A204.1 (cell line): ENCODE results near the gene TSPAN32.
"Not testable (repeated sequence)": the region's sequence is repeated elsewhere in the genome, so short reads cannot be mapped to it uniquely, and the experiment has no call there.

Experiments
- FAIRE-seq: peaks from 2 replicates; lab custom pipeline; 2012; peaks lifted over from hg19 to GRCh38; lab: Jason Lieb, UNC

TSPAN32 gene

DNA sequence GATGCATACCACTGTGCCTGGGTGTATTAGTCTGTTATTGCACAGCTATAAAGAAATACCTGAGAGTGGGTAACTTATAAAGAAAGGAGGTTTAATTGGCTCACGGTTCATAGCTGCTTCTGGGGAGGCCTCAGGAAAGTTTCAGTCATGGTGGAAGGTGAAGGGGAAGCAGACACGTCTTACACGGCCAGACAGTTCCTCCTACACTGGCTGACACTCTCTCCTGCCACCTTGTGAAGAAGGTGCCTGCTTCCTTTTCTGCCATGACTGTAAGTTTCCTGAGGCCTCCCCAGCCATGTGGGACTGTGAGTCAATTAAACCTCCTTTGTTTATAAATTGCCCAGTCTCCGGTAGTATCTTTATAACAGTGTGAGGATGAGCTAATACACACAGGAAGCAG is 41.7 kb downstream of the TSPAN32 start:
- FAIRE-seq = no peak

DNA sequence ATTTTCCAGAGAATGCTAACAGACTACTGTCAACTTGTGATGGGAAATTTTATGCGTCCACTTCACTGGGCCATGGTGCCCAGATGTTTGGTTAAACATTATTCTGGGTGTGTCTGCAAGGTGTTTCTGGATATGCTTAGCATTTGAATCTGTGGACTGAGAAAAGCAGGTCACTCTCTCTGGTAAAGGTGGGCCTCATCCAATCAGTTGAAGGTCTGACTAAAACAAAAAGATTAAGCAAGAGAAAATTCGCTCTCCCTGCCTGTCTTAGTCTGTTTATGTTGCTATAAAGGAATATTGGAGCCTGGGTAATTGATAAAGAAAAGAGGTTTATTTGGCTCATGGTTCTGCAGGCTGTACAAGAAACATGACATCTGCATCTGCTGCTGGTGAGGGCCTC is 43.2 kb downstream of the TSPAN32 start:
- FAIRE-seq = no peak

DNA sequence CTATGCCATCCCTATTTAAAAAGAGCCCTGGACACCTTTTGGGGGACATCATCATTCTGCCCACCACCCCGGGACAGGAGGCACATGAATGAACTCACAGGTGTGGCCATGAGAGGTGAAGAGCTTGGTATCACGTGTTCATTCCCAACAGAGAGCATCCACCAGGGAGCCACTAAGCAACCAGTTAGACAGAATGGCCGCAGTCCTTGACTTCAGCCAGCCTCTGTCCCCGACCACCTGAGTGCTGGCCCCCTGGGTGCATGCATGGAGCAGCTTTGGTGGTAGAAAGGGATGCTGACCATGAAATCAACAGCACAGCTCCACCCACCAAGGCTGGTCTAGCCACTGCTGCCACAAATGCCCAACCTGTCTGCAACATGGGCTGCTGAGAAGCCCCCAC is 44.2 kb downstream of the TSPAN32 start:
- FAIRE-seq = no peak

DNA sequence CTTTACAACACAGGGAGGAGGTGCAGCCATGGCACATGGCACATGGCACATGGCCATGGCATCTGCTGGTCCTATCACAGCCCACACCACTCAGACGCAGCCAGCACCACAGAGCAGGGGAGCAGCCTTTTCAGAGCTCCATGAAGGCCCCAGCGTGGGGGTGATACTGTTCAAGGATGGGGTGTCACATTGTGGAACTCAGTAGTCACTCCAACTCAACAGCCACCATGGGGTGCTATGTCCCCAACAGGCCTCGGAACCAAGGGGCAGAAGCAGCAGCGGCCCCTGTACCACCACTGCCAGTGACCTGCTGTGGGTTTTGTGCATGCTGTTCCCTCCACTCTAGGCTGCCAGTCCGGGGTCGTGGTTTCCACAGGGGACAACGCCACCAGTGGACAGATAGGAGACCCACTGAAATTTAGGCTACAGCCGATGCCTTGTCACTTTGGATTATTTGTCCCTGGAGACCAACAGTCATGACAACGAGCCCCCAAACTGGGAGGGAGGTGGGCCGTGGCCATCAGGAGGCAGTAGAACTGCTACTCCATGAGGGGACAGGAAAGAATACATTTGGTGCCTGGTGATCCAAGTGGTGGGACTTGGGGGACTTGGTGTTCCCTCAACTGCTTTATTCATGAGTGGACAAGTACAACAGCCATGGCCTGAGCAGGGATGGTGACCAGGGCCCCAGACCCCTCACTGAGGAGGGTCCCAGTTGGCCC is 44.9 kb downstream of the TSPAN32 start:
- FAIRE-seq = no peak

DNA sequence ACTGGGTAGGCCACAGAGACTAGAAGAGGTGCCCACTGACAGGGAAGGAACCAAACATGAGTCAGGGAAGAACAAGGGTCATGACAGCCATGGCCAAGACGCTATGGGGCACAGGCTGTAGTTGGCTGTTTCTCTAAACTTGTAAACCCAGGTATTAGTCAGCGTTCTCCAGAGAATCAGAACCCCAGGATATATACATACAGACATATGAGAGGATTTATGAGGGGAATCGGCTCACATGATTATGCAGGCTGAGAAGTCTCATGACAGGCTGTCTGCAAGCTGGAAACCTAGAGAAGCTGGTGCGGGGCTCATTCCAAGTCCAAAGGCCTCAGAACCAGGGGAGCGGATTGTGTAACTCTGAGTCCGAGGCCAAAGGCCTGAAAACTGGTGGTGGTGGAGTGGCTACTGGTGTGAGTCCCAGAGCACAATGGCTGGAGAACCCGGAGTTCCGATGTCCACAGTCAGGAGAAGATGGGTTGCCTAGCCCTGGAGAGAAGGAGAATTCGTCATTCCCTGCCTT is 45.6 kb downstream of the TSPAN32 start:
- no peak for FAIRE-seq

- no peak for FAIRE-seq
These were observed 47.2 kb downstream of the TSPAN32 start for GRCh38 chr11:2348986-2349385.

DNA sequence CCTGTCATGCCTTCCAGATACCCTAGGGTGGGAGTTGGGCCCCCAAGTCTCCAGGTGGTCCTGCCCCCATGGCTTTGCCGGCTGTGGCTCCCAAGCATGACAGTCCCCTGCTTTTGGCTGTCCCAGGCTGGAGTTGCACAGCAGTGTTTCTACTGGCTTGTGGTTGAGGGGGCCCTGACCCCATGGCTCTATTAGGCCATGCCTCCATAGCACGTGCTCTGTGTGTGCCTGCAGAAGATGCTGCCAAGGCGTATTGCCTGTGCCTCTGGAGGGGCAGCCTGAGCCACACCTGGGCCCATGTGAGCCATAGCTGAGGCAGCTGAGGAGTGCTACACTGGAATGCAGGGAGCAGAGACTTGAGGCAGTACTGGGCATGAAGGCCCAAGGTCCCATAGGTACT is 49.9 kb downstream of the TSPAN32 start:
- no peak for FAIRE-seq

GRCh38 chr11:2352420-2352819 is 50.6 kb downstream of the TSPAN32 start:
- FAIRE-seq = no peak

DNA sequence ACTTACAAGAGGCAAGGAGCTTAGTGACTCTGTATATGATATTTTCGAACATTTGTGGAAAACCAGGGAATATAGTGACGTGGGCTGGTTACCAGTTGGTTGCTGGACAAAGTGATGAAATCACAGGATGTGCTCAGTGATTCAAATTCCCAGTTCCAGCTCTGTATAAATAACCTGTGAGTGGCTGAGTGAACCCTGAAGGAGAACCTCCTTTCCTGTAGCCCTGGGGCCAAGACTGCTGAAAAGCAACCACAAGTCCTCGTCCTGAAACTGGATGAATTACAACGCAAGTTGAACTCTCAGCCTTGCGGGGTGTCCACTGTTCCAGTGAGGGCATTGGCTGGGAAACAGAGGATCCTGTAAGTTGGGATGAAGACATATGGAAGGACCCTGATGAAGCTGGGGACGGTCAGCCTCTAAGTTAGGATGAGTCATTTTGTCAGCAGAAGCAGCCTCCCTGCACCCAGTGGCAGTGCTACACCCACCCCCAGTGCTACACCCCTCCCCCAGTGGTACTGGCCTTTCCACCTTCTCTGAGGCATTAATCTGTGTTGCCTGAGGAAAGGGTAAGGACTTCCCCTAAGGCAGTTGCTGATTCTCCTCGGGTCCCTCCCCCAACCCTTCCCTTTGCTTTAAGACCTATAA is 53.3 kb downstream of the TSPAN32 start:
- FAIRE-seq = no peak

- no peak for FAIRE-seq
These were observed 55.4 kb downstream of the TSPAN32 start for GRCh38 chr11:2357246-2357645.

GRCh38 chr11:2357651-2358050 is 55.8 kb downstream of the TSPAN32 start:
- FAIRE-seq = not testable (repeated sequence)

GRCh38 chr11:2358754-2359442 is 57.1 kb downstream of the TSPAN32 start:
- no peak for FAIRE-seq

- FAIRE-seq = no peak
These were observed 57.7 kb downstream of the TSPAN32 start for GRCh38 chr11:2359557-2359956.

DNA sequence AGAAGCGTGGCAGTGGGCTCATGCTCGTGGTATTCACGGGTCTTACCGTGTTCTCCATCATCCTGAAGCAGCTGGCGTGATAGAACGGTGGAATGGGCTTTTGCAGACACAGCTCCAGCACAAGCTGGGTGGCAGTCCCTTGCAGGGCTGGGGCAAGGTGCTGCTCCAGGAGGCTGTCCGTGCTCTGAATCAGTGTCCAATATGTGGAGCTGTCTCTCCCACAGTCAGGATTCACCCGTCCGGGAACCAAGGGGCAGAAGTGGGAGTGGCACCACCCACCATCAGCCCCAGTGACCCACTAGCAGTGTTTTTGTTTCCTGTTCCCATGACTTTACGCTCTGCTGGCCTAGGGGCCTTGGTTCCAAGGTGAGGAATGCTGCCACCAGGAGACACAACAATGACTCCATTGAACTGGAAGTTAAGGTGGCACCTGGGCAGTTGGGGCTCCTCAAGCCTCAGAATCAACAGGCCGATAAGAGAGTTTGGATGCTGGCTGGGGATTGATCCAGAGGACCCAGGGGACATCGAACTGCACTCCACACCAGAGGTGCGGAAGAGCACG is 58.3 kb downstream of the TSPAN32 start:
- FAIRE-seq = no peak

DNA sequence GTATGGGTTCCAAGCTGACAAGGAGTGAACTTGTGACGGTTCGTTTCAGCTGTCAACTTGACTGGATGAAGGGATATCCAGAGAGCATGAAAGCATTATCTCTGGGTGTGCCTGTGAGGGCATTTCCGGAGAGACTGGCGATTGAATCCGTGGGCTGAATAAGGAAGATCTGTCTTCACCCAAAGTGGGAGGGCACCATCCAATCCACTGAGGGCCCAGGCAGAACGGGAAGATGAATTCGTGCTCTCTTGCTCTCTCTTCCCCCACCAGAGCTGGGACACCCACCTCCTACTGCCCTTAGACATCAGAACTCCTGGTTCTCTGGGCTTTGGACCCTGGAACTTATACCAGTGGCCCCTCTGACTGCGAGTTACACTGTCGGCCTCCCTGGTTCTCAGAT is 59.8 kb downstream of the TSPAN32 start:
- FAIRE-seq = no peak

- no peak for FAIRE-seq
These were observed 60.6 kb downstream of the TSPAN32 start for GRCh38 chr11:2362414-2362813.

DNA sequence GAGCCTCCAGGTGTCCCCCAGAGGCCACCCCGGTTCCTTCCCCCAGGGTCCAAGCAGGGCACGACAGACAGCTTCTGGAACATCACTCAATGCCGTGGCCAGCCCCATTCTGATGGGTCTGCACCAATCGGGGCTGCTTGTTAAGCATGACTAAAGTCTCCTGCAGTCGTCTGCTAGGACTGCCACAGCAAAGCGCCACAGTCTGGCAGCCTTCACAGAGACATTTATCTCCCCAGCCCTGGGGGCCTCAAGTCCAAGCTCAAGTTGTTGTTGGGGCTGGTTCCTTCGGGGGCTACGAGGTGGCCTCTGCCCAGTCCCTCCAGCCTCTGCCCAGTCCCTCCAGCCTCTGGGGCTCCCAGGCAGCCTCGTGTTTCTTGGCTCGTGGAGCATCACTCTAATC is 61.3 kb downstream of the TSPAN32 start:
- no peak for FAIRE-seq

DNA sequence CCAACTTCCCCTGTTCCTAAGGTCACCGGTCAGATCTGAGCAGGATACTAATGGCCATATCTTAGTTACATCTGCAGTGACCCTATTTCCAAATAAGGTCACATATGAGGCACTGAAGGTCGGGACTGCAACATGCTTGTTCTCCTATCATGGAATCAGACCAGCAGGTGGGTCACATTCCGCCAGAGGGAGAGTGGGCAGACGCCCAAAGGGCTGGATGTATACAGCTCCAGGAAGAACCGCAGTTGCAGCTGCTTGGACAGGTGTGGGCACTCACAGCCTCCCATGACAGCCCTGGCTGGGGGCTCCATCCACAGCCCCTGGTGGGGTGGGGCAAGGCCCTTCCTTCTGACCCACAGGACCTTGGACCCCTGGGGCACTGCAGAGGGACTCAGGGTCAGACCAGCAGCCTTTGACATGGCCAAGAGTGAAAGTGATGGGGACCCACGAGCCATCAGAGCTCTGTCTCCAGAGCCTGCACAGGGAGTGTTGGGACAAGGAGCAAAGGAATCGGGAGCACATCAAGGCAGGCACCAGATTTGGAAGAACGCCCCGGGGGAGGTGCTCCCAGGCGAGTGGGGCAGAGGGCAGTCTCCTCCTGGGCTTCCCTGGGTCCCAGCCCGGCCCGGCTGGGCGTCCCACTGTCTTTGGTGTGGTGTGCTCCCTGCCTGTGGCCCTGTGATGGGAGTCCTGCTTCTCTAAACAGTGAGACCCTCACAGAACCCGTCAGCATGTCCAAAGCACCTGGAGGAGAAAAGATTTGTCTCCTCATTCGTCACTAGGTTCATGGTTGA is 62.0 kb downstream of the TSPAN32 start:
- no peak for FAIRE-seq

- FAIRE-seq = not testable (repeated sequence)
These were observed 62.6 kb downstream of the TSPAN32 start for GRCh38 chr11:2364386-2364785.

GRCh38 chr11:2365571-2366210 is 63.9 kb downstream of the TSPAN32 start:
- FAIRE-seq = no peak

DNA sequence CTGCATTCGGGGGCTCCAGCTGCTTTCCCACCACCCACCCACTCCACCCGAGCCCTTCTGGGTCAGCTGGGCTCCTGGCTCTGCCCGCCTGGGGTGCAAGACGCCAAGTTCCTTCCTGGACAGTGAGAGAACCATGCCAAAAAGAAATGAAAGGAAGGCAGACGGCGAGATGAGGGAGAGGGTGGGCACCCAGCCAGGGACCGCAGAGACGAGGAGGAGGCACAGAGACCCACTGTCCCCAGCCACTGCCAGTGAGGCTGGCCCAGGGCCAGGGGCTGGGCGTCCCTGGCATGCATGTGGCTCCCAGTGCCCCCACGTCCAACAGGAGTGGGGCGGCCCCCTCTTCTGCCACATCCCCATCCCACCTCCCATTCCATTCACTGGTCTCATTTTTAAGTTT is 64.5 kb downstream of the TSPAN32 start:
- no peak for FAIRE-seq

DNA sequence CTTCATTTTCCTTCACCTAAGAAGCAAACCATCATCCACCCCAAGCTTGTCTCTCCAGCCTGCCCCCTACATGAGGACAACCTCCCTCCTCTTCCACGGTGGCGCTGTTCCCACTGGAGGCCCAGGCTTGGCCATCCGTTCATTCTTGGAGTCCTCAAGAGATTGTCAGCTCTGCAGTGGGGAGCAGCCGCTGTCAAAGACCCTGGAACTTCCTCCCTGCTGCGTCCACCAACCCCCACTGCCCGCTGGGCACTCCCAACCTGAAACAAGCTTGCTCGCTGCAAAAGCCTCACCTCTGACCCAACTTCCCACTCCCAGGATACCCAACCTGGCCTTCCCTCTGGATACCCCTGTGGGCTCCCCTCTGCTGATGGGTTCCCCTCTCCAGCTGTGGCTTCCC is 64.9 kb downstream of the TSPAN32 start:
- no peak for FAIRE-seq
